T-helper 1 cell treated with Interleukin-12 subunit alpha and Interleukin-12 subunit beta and Interleukin-4 antibody, amounts not matched to agents 30 μg/mL and 1 μg/mL, for 36 hours (primary cell): Measurements from ENCODE around the gene WDR72.

Experiments
- H3K27ac Mint-ChIP-seq: one replicate; pipeline ENCODE4 v1.8.0; 2021; ENCODE audit warnings: mild to moderate bottlenecking, mixed read lengths
- H3K27me3 Mint-ChIP-seq: one replicate; pipeline ENCODE4 v1.8.0; 2021; ENCODE audit warnings: low read depth, mixed read lengths
- H3K36me3 Mint-ChIP-seq: one replicate; pipeline ENCODE4 v1.8.0; 2021; ENCODE audit warnings: low read depth, mixed read lengths
- H3K4me1 Mint-ChIP-seq: one replicate; pipeline ENCODE4 v1.8.0; 2021; ENCODE audit warnings: low read depth, mixed read lengths
- H3K4me3 Mint-ChIP-seq: one replicate; pipeline ENCODE4 v1.8.0; 2021; ENCODE audit warnings: mild to moderate bottlenecking, moderate library complexity, mixed read lengths
- H3K9me3 Mint-ChIP-seq: one replicate; pipeline ENCODE4 v1.8.0; 2021; ENCODE audit warnings: mixed read lengths

WDR72 gene

DNA sequence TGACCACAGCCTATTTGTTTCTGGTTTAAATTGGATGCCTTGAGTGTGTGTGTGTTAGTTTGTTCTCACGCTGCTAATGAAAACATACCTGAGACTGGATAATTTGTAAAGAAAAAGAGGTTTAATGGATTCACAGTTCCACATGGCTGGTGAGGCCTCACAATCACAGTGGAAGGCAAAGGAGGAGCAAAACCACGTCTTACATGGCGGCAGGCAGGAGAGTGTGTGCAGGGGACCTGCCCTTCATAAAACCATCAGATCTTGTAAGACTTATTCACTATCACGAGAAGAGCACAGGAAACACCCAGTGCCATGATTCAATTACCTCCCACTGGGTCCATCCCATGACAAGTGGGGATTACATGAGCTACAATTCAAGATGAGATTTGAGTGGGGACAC is 260.5 kb downstream of the WDR72 start:
- no peaks in the 10 kb centered on the region for H3K27me3 Mint-ChIP-seq
- no peak overlapping the region for H3K4me3 Mint-ChIP-seq
- H3K4me1 Mint-ChIP-seq: no peaks in the 10 kb centered on the region
- H3K9me3 Mint-ChIP-seq: no peaks in the 10 kb centered on the region
- no peaks in the 10 kb centered on the region for H3K36me3 Mint-ChIP-seq
- H3K27ac Mint-ChIP-seq: no peak overlapping the region

GRCh38 chr15:53490341-53490740 is 269.1 kb downstream of the WDR72 start:
- H3K27ac Mint-ChIP-seq: no peak overlapping the region
- H3K27me3 Mint-ChIP-seq: no peaks in the 10 kb centered on the region
- H3K36me3 Mint-ChIP-seq: no peaks in the 10 kb centered on the region
- no peak overlapping the region for H3K4me3 Mint-ChIP-seq
- no peaks in the 10 kb centered on the region for H3K9me3 Mint-ChIP-seq
- H3K4me1 Mint-ChIP-seq: no peaks in the 10 kb centered on the region

GRCh38 chr15:53482055-53482454 is 277.4 kb downstream of the WDR72 start:
- no peaks in the 10 kb centered on the region for H3K27me3 Mint-ChIP-seq
- no peak overlapping the region for H3K4me3 Mint-ChIP-seq
- no peaks in the 10 kb centered on the region for H3K4me1 Mint-ChIP-seq
- no peak overlapping the region for H3K27ac Mint-ChIP-seq
- no peaks in the 10 kb centered on the region for H3K9me3 Mint-ChIP-seq
- H3K36me3 Mint-ChIP-seq: no peaks in the 10 kb centered on the region

DNA sequence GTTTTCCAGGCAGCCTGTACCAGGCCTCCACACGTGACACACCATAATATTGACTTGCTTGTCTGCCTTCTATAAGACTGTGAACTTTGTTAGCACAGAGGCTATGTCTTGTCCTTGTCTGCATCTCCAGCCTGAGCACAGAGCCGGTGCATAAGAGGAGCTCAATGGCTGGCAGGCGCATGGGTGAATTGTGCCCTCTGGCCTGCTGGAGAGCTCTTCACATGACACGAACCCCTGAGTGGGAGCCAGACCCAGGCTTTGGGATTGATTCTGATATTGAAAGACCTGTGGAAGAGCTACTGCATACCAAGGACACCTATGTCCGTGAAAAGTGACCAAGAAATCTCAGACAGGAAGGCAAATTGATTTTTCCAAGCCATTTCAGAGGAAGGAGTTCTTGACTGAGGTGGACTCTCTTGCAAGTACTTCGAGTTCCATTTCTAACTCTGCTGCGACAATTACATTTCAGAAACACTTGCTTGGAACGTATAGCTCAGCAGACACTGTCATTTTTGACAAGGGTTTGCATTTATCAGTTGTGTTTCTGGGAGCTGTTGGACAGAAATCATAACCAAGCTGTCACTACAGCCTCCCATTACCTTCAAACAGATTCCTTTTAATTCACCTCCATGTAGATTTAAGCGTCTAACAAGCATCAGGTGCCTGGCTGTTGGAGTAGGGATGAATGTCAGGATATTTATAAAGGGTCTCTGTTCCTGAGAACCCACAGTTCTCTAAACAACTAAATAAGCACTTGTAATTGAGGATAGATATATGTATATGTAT is 281.3 kb downstream of the WDR72 start:
- H3K27ac Mint-ChIP-seq: no peak overlapping the region
- H3K36me3 Mint-ChIP-seq: no peaks in the 10 kb centered on the region
- no peaks in the 10 kb centered on the region for H3K27me3 Mint-ChIP-seq

DNA sequence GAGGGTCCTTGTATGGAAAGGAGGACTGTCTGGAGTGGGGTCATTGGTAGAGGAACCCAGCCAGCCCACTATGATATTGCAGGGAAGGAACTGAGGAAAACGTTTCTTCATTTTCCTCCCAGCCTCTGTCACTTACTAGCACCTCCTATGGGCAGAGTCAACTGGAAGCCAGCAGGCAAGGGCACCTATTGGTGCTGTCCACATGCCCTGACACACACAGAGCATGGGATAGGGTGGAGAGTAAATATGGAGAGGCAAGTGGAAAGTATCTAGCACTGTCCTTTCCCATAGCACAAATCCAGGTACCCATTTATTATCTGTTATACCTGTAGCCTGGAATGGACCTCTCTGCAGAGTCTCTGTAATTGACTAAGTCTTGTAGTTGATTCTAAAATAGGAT is 285.6 kb downstream of the WDR72 start:
- Mint-ChIP-seq H3K27me3 (no peaks in the 10 kb centered on the region), H3K9me3 (peaks cover 8% of the 10 kb centered on the region), H3K4me1 (no peaks in the 10 kb centered on the region), H3K27ac (no peak overlapping the region), H3K36me3 (no peaks in the 10 kb centered on the region), H3K4me3 (no peak overlapping the region)

More for the DNA sequence above, 281.3 kb downstream of the WDR72 start:
- H3K4me1 Mint-ChIP-seq: no peaks in the 10 kb centered on the region
- H3K4me3 Mint-ChIP-seq: no peak overlapping the region
- no peaks in the 10 kb centered on the region for H3K9me3 Mint-ChIP-seq

DNA sequence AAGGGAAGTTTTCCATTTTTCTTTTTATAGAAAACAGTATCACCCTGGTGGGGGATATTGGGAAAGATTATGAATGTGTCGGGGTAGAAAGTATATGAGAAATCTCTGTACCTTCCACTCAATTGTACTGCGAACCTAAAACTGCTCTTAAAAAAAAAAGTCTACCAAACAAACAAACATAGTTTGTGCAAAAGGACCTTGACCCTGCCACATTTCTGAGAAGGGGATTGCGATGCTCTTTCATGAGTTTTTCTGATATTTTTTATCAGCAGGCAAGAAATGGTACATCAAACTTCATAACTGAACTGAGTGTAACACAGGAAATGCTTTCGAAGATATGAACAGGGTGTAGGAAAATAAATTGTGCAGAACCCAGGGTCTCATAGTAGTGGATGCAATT is 286.0 kb downstream of the WDR72 start:
- Mint-ChIP-seq H3K9me3 (peaks cover 8% of the 10 kb centered on the region), H3K4me3 (no peak overlapping the region), H3K27me3 (no peaks in the 10 kb centered on the region), H3K4me1 (no peaks in the 10 kb centered on the region), H3K36me3 (no peaks in the 10 kb centered on the region), H3K27ac (no peak overlapping the region)

GRCh38 chr15:53472883-53473282 is 286.6 kb downstream of the WDR72 start:
- Mint-ChIP-seq H3K36me3 (no peaks in the 10 kb centered on the region), H3K4me1 (no peaks in the 10 kb centered on the region), H3K27ac (no peak overlapping the region), H3K27me3 (no peaks in the 10 kb centered on the region), H3K4me3 (no peak overlapping the region), H3K9me3 (peaks cover 8% of the 10 kb centered on the region)

DNA sequence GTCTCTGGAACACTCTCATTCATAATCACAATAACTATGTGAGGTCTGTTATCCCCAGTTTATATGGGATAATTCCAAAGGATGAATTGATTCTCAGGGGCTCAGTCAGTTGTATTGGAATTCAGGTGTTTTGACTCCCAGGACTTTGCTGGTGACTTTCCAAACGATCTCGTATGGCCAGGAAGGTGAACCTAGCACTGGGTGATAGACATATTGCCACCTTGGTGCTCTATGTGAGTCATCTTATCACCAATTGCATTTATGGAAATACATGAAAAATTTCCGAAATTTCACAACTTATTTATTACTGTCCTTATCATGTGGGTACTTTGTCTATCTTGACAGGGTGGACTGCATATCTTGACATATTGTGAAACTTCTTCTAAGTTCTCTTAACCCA is 287.3 kb downstream of the WDR72 start:
- no peak overlapping the region for H3K4me3 Mint-ChIP-seq
- H3K36me3 Mint-ChIP-seq: no peaks in the 10 kb centered on the region
- no peaks in the 10 kb centered on the region for H3K4me1 Mint-ChIP-seq
- no peaks in the 10 kb centered on the region for H3K27me3 Mint-ChIP-seq
- no peak overlapping the region for H3K27ac Mint-ChIP-seq
- peaks cover 8% of the 10 kb centered on the region for H3K9me3 Mint-ChIP-seq

- H3K9me3 Mint-ChIP-seq: peaks cover 8% of the 10 kb centered on the region
- H3K27me3 Mint-ChIP-seq: no peaks in the 10 kb centered on the region
- no peak overlapping the region for H3K4me3 Mint-ChIP-seq
- no peaks in the 10 kb centered on the region for H3K36me3 Mint-ChIP-seq
- no peak overlapping the region for H3K27ac Mint-ChIP-seq
- H3K4me1 Mint-ChIP-seq: no peaks in the 10 kb centered on the region
These were observed 288.7 kb downstream of the WDR72 start for GRCh38 chr15:53470743-53471142.

DNA sequence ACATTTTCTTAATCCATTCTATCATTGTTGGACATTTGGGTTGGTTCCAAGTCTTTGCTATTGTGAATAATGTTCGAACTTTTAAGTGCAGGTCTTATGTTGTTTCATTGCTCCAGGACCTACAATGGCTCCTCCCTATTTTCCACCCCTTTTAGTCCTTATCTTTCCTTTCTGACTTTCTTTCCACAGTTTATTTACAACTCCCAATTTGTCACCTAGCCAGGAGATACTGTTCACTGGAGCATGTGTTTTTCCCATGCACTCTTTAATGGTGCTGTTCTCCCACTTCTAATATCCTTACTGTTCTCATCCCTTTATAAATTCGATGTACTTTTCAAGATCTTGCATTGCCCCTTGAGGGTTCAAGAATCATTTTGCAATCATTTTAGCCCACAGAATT is 290.0 kb downstream of the WDR72 start:
- H3K27me3 Mint-ChIP-seq: no peaks in the 10 kb centered on the region
- H3K27ac Mint-ChIP-seq: no peak overlapping the region
- H3K9me3 Mint-ChIP-seq: peaks cover 8% of the 10 kb centered on the region
- no peak overlapping the region for H3K4me3 Mint-ChIP-seq
- no peaks in the 10 kb centered on the region for H3K4me1 Mint-ChIP-seq
- no peaks in the 10 kb centered on the region for H3K36me3 Mint-ChIP-seq
